ENCODE results near the gene MRPL23.

The MRPL23 gene

DNA sequence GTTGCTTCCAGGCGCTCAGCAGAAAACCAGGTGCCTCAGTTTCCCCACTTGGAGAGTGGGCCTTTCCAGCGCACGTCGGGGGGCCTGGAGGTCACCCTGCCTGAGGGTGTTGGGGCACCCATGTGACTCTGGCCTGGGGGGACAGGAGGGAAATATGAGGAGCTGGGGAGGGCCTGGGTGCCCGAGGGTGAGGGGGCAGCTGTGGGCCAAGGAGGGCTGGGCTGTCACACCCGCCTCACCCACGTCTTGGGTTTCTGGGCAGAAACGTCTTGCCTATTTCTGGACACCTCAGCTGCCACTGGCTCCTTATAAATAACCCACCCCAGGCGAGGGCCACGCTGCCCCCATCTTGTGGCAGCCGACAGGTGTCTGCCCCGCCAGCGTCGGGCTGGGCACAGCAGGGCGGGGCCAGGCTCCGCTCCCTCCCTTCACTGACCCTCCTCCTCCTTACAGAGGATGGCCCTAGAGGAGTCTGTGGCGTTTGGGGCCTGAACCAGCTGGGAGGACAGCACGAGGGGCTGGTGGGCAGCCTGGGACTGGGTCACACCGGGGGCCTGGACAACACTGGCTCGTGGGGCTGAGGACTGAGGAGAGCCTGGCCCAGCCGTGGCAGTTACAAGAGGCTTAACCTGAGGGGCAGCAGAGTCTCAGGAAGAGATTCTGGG, 26.1 kb upstream of the MRPL23 start:
- no peak for DNase-seq (ENCODE audit: low read depth in 2 of 3, low spot score in 2 of 3)

DNA sequence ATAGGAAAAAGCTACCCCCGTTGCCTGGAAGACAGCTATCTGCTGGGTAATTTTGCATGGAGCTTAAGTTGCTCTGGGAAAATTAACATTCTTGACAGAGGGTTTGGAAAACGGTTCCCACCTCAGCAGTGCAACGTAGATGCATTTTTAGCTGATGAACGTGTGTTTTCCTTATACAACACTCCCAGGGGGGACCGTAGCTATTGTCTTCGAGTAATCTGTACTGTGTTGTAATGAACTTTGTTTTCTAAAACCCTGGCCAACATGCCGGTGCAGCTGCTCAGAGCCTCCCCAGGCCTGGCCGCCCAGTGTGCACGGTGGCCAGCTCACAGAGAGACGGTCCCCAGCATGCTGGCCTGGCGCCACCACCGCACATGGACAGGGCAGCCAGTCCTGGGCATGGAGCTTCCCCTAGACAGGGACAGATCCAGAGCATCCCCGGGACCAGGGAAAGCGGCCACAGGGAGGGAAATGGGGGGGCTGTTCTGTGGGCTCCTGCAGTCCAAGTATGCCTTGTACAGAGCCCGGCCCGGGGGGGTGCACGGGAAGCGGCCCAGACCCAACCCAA, 25.5 kb upstream of the MRPL23 start:
- no peak for DNase-seq (ENCODE audit: low read depth in 2 of 3, low spot score in 2 of 3)

DNA sequence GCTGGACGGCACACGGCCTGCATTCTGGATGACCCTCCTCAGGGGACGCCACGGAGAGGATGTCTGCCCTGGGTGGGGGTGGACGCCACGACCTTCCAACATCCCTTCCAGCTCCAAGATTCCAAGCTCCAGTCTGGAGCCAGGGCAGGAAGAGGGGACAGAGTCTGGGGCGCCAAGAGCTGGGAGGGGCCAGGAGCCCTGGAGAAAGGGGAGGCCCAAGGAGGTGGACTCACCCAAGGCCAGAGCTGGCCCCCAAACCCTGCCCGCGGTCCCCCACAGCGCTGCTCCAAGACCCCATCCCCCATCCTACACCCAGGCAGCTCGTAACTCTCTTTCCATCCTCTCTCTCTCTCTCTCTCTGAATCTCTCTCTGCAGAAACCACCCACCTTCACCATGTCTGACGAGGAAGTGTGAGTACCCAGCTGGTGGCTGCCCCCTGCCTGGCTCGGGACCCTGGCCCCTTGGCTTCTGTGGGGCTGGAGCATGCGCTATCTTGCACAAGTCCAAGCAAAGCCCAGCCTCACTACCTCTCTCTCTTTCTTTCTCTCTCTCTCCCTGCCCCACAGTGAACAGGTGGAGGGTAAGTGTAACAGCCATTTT, 24.6 kb upstream of the MRPL23 start:
- DNase-seq (ENCODE audit: low read depth in 2 of 3, low spot score in 2 of 3), result no peak

DNA sequence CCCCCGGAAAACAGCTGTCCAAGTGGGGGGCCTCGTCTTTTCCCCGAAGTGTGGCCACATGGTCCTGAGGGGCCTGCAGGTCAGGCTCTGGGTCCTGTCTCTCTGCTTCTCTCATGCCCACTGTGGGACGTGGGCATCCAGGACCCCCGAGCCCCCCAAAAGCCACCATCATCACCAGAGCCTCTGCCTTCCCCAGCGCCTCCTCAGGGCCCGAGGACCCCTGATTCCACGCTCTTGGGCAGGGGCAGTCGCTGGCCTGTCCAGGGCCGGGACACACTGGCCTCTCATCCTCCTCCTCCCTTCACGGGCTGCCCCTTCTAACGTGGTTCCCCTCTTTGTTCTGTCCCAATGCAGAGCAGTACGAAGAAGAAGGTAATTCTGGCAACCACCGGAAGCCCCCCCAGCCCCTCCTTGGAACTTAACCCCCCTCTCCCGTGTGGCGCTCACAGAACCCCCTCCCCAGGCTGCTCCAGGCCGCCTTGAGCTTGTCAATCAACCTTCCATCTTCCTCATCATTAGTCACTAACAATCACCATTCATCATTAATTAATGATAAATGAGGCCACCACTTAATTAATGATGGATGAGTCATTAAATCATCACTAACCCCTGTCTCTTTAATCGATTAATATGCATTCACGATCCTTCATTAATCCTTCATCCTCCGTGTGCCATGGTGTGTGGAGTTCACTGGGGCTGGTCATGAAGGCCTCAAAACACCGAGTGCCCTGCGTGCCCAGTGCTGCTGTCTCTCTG, 23.8 kb upstream of the MRPL23 start:
- DNase-seq (ENCODE audit: low read depth in 2 of 3, low spot score in 2 of 3), result no peak

DNA sequence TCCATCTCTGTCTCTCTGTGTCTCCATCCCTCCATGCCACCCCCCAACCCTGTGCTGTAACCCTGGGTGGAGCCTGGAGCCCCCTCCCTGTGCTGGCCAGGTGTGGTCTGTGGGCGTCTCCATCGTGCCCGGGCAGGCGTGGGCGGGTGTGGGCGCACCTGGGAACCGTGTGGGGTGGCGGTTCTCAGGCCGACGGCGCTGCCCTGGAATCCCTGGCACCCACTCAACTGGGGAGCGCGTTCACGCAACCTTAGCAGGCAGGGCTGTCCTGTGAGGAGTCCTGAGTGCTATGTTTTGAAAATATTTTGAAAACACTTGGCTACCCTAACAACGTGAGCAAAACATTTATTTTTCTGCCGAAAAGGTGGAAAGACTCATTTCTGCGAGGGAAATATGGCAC, 23.0 kb upstream of the MRPL23 start:
- no peak for DNase-seq (ENCODE audit: low read depth in 2 of 3, low spot score in 2 of 3)

DNA sequence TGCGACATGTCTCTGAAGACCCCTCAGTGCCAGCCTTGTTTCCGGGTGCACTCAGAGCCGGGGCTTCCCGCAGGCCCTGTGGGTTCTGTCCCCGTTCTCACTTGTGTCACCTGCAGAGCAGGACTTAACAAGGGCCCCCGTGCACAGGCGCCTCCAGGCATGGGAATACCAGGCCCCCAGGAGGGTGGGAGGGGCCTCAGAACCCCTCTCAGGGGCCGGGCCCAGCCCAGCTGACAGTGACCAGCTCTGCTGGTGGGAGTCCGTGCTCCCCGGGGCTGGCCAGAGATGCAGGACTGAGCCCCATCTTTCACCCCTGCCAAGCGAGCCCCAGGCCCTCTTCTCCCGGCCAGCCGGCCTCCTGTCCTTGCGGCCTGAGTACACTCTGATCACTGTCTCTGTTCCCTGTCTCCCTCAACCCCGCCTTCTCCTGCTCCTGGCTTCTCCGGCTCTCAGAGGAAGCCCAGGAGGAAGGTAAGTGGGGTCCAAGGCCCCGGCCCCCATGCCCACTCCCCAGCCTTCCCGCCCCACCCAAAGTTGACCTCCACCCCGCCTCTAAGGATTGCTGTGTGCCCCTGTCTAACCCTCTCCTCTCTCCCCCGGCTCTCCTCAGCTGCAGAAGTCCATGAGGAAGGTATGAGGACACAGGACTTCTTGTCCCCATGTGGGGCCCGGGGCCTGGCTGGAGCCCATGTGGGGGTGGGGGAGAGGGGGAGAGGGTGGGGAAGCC, 22.3 kb upstream of the MRPL23 start:
- no peak for DNase-seq (ENCODE audit: low read depth in 2 of 3, low spot score in 2 of 3)

DNA sequence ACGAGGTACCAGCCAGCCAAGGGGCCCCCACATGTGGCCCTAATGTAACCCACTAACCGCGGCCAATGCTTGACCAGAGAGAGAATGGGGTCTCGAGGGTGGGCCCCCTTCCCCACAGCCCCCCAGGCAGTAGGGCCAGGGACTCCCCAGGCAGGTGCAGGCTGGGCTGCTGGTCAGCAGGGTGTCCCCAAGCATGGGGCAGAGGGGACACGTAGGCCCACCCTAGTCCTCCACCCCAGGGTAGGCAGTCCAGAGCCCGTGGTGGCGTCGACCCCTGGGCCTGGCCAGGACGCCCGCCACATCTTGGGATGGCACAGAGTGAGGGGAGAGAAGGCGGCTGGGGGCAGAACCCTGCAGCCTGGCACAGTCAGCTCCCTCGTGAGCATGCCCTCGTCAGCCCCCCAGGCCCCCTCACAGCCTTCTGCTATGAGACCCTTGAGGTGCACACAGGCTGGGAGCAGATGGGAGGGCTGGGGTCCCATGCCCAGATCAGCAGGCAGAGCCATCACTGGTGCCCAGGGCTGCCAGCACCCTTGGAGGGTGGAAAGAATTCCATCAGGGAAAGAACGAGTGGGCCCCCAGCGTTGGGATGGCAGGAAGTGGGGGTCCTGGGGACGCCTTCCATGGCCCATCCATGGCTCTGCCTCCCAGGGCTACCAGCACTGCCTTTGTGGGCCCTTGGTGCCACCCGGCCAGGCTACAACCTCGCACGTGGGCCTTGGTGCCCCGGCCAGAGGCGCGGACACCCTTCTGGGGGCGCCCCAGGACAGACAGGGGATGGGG, 21.6 kb upstream of the MRPL23 start:
- DNase-seq (ENCODE audit: low read depth in 2 of 3, low spot score in 2 of 3), result no peak

DNA sequence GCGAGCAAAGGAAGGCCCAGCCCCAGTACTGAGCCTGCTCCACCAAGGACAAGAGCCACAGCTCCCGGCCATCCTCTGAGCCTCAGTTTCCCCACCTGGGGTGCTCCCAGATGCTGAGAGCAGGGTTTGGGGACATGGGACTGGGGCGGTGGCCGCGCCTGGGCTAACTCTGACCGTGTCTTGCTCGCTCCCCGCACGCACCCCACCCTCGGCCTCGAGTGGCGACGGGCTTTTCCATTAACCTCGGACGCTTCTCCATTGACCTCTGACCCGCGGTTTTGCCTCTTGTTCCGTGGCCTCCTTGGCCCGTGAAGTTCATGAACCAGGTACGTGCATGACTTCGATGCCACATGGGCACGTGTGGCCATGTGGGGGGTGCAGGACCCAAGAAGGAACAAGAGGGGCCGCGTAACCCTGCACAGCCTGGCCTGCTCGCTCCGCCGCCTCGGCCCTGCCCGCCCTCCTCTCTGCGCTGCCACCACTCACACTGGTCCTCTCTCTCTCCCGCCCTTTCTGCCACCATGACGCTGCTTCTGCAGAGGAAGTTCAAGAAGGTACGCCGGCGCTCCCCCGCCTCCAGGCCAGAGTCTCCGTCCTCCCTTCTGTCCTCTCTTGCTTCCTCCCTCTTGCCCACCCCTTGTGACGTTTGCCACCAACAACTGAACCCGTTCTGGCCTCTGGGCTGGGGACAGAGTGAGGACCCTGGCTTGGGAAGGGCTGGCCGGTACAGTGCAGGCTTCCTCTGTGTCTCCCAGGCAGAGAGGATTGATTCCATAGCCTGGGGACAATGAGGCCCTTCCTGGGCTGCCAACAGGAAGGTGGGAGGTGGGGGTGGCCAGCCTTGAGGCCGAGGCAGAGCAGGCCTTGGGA, 20.7 kb upstream of the MRPL23 start:
- DNase-seq (ENCODE audit: low read depth in 2 of 3, low spot score in 2 of 3), result no peak

DNA sequence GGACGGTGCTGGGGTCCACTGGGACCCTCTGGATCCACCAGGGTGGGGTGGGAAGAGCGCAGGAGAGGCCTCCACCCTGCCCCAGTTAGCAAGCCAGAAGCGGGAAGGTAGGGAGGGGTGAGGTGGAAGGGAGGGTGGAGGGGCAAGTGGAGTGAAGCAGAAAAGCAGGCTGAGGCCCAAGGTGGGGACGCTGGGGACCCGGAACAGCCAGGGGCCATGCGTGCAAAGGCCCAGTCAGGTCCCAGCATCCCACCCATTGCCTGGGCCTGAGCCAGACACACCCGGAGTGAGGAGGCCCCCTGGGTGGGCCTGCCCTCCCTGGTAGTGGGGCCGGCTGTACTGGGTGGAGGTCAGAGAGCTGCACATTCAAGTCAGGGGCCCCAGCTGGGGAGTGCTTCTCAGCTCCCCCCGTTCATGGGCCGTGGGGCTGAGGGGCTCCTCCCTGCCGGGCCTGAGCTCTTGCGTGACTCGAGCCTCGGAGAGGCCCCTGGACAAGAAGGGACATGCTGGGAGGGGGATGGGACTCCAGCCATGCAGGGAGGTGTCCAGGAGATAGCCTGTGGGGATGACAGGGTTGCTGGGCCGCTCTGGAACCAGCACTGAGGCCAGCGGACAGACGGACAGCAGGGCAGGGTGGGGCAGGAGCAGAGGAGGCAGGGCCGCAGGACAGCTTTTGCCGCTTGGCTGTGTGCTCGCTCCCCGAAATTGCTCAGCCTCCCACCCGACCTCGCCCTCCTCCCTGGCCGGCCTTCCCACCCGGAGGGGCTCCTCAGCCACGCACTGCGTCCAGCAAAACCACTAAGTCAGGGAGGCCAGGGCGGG, 19.9 kb upstream of the MRPL23 start:
- no peak for DNase-seq (ENCODE audit: low read depth in 2 of 3, low spot score in 2 of 3)

DNA sequence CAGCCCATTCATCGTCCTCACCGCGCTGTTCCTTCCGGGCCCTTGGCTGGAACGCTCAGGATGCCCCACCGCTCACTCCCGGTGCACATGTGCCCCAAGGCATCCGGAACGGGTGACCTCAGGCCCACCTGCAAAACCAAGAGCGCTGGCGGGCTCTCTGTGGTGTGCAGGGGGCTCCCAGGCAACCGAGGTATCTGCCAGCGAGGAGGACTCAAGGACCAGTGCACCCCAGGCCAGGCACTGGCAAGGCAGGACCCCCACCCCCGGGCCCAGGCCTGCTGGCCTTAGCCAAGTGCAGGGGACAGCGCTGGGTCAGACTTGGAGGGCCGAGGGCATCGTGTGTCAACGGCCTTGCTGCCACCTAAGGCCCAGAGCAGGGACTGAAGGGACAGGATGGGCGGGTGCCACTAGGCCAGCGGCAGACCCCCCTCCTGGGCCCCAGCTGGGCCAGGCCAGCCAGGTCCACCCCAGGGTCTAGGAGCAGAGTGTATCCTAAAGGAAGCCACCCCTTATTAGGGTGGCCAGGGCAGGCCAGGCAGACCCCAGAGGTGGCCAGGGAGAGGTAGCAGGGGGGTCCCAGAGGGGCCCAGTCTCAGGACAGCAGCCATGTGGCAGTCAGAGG, 19.2 kb upstream of the MRPL23 start:
- no peak for DNase-seq (ENCODE audit: low read depth in 2 of 3, low spot score in 2 of 3)

DNA sequence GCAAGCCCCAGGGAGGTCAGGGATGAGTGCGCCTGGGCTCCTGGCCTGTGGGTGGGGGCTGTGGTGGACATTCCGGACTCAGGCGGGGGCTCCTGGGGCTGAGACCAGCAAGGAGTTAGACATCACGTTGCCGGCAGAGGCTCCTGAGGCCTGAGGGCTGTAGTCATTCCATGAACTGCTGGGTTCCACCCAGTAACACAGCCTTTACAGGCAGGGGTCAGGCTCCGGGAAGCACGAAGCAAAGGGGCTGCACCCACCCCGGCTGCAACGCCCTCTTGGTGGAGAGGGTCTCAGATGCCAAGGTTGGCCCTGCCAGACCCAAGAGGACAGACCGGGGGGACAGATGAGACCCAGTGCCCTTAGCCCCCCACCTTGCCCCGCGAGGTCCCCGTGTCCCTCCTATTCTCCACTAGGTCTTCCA, 18.7 kb upstream of the MRPL23 start:
- DNase-seq (ENCODE audit: low read depth in 2 of 3, low spot score in 2 of 3), result no peak

DNA sequence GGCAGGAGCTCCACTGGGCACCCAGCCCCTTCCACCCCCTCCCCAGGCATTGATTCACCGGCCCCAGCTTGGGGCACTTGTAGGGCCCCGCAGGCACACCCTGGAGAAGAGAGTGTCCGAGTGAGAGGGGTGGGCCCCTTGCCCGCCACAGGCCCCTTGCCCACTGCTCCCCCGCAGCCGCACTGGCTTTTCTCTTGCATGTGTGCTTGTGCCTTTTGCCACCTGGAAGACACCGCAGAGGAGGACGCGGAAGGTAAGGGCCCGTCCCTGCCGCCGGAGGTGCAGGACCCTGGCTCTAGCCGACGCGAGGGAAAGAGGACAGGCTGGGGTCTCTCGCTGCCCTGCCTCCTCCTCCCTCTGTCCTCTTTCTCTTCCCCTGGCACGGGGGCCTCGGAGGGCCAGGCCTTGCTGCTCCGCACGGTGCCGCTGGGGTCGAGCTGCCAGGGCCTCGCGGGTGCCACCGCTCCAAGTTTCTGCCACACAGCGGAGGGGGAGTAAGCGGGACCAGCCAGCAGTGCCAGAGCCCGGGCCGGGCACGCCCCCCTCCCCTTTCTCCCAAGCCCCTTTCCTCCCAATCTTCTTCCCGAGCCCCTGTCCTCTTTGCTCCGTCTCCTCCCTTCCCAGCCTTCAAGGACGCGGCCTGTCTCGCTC, 18.1 kb upstream of the MRPL23 start:
- DNase-seq (ENCODE audit: low read depth in 2 of 3, low spot score in 2 of 3), result no peak

DNA sequence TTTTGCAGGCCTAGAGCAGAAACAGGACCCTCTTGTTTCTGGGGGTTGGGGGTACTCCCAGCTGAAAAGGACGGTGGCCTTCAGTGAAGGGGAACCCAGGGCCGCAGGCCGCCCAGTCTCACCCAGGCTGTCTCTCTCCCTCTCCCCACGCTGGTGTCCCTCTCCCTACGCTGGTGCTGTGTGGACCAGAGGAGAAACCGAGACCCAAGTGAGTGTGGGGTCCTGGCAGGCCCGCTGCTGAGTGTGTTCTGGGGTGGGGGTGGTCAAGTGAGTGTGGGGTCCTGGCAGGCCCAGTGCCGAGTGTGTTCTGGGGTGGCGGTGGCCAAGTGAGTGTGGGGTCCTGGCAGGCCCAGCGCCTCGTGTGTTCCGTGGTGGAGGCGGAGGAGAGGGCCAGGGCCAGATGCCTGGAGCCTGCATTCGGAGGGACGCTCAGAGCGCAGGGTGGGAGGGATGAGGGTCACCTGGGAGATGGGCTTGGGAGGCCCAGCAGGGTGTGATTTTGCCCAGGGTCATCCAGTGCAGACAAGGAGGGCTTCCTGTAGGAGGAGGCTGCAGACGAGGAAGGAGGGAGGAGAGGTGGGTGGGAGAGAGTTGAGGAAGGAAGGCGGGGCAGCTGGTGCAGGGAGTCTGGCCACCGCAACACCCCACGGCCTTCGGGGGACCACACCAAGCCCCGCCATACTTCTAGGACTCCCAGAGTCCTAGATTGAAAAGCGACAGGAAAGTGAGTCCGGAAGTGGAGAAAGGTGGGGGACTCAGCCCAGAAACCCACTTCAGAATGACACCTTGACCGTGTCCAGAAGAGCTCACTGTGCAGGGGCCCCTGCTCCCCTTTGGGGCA, 17.3 kb upstream of the MRPL23 start:
- no peak for DNase-seq (ENCODE audit: low read depth in 2 of 3, low spot score in 2 of 3)

DNA sequence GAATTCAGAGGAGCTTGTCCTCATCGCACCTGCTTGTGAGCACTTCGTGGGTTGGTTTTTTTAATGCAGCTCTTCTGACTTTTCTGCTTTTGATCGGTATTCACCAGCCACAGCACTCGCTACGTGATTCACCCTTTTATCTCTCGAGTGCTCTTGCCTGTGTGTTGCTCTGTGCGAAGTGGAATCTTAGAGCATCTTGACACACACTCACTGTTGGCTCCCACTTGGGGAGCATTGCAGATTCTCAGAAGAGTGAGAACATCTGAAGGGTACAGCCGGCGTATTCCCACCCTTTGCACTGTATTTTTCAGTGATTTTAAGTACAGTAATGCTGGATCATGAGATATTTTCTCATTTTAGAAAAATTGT, 16.7 kb upstream of the MRPL23 start:
- no peak for DNase-seq (ENCODE audit: low read depth in 2 of 3, low spot score in 2 of 3)

DNA sequence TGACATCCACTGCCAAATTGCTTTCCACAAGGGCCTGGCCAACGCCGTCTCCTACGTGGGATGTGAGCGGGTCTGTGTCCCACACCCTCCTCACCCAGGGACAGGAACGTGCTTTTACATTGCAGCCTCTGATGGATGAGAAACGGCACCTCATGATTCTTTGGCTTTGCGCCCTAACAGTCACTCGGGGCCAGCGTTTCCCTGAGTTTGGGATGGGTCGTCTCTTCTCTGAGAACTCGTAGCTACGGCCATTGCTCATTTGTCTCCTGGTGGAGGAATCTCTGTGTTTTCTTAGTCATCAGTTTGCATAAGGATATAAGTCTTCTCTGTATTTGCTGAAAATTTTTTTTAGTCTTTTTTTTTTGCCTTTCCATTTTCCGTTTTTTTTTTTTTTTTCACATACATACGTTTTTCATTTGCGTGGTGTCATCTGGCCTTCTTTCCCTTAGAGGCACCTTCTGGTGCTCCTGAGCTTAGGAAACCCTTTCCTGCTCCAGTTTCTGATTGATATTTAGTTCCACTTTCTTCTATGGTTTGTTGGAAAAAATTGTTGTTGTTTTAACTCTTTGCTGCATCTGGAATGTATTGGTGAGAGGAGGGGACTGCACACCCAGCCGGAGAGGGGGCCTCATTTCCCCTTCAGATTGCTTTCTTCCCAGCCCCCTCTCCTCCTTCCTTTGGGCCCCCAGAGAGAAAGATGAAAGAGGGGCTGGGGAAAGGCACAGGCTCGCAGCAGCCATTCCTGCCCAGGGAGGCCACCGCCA, 15.6 kb upstream of the MRPL23 start:
- DNase-seq (ENCODE audit: low read depth in 2 of 3, low spot score in 2 of 3), result no peak

DNA sequence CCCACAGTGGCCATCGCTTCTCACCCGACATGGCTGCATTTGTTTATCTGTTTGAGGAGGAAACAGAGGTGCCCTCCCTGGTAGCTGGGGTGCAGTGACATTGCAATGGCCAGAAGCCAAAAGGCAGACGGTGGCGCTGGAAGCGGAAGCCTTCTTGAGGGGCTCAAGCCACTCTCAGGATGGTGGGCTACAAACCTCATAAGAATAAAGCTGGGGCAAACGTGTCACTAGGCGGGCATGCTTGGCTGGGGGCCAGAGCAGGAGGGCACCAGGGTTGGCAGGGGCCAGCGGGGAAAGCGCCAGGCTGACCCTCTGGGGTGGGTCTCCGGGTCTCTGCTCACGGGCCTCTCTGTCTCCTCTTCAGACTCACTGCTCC, 15.0 kb upstream of the MRPL23 start:
- no peak for DNase-seq (ENCODE audit: low read depth in 2 of 3, low spot score in 2 of 3)
